Ishikawa (cell line): ENCODE results near the gene A3GALT2.

Source experiments
- CEBPB ChIP-seq: IDR thresholded peaks from 2 replicates; pipeline ENCODE4 v1.6.1; 2012
- EGR1 ChIP-seq: IDR thresholded peaks from 2 replicates; pipeline ENCODE4 v1.6.1; 2012
- EP300 ChIP-seq: IDR thresholded peaks from 2 replicates; pipeline ENCODE4 v1.6.1; 2012; ENCODE audit warnings: borderline replicate concordance
- FOXM1 ChIP-seq: IDR thresholded peaks from 2 replicates; pipeline ENCODE4 v1.6.1; 2012; ENCODE audit warnings: low read depth, borderline replicate concordance
- MAX ChIP-seq: IDR thresholded peaks from 2 replicates; pipeline ENCODE4 v1.6.1; 2012
- NFIC ChIP-seq: IDR thresholded peaks from 2 replicates; pipeline ENCODE4 v1.6.1; 2012
- RAD21 ChIP-seq: IDR thresholded peaks from 2 replicates; pipeline ENCODE4 v1.6.1; 2012; ENCODE audit warnings: low read depth
- REST ChIP-seq: IDR thresholded peaks from 2 replicates; pipeline ENCODE4 v1.6.1; 2012; ENCODE audit warnings: low read depth, mild to moderate bottlenecking
- TAF1 ChIP-seq: IDR thresholded peaks from 2 replicates; pipeline ENCODE4 v1.6.1; 2012; ENCODE audit warnings: low read depth, mild to moderate bottlenecking
- TCF12 ChIP-seq: IDR thresholded peaks from 2 replicates; pipeline ENCODE4 v1.6.1; 2012; ENCODE audit warnings: low read depth
- USF1 ChIP-seq: IDR thresholded peaks from 2 replicates; pipeline ENCODE4 v1.6.1; 2012
- YY1 ChIP-seq: IDR thresholded peaks from 2 replicates; pipeline ENCODE4 v1.6.1; 2012; ENCODE audit warnings: low read depth
- ZBTB7A ChIP-seq: IDR thresholded peaks from 2 replicates; pipeline ENCODE4 v1.6.1; 2012; ENCODE audit warnings: low read depth

GRCh38 chr1:33311706-33312412 lies 9.0 kb downstream of the A3GALT2 start:
- TF ChIP-seq REST, result no peak
- TF ChIP-seq CEBPB, result no peak
- no peak for TF ChIP-seq FOXM1
- no peak for TF ChIP-seq RAD21
- TF ChIP-seq EP300, result no peak
- no peak for TF ChIP-seq MAX
- TF ChIP-seq USF1, result no peak
- TF ChIP-seq ZBTB7A, result no peak
- TF ChIP-seq YY1, result no peak
- no peak for TF ChIP-seq TCF12
- no peak for TF ChIP-seq TAF1
- no peak for TF ChIP-seq NFIC
- TF ChIP-seq EGR1, result no peak
